ENCODE measurements around the gene FAM111B.
"Not testable (repeated sequence)": the region's sequence is repeated elsewhere in the genome, so short reads cannot be mapped to it uniquely, and the experiment has no call there.

The FAM111B gene

DNA sequence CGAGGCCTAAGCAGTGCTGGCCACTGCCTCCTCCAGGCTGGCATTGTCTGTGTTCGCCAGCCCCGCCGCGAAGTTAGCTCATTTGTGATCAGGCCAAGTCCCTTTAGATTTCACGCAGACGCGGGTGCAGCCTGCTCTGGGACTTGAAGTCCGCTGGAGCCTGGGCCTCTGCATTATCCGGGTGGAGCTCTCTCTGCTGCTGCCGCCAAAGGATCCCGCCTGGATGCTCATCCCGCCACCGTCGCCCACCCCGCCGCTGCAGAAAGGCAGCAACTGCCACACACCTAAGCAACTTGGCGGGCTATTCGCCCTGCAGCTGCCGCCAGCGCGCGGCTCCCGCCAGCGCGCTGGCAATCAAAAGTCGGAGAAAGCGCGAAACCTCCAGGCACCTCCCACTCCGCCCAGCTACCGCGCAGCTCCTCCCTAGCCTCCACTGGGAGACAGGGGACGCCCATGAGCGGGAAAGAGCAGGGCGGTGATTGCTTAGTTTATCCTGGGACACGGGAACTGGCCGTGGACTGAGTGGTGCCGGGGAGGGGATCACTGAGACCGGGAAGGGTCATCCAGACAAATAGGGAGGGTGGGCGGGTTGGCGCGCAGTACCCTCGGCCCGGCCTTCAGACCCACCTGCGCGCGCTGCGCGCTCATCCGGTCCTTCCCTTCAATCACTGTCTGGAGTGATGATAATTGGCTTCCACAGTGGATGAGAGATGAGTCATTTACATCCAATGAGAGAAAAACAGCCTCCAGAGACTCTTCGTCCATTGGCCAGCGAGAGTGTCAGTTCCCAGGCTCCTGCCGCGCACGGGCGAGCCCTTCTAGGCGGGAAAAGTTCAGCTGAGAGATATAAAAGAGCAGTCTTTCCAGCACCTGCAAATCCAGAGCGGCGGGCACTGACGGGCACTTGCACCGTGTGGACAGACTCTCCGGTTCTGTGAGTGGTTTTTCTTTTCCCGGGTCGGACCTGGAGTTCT lies at the start of gene FAM111B:
Gene FAM111B (plus strand): TSS at position 875 of the 974 bp plus-strand sequence. CDS start 2,389 bp downstream, outside the sequence.
- peak; percentile 98 for DNase-seq

DNA sequence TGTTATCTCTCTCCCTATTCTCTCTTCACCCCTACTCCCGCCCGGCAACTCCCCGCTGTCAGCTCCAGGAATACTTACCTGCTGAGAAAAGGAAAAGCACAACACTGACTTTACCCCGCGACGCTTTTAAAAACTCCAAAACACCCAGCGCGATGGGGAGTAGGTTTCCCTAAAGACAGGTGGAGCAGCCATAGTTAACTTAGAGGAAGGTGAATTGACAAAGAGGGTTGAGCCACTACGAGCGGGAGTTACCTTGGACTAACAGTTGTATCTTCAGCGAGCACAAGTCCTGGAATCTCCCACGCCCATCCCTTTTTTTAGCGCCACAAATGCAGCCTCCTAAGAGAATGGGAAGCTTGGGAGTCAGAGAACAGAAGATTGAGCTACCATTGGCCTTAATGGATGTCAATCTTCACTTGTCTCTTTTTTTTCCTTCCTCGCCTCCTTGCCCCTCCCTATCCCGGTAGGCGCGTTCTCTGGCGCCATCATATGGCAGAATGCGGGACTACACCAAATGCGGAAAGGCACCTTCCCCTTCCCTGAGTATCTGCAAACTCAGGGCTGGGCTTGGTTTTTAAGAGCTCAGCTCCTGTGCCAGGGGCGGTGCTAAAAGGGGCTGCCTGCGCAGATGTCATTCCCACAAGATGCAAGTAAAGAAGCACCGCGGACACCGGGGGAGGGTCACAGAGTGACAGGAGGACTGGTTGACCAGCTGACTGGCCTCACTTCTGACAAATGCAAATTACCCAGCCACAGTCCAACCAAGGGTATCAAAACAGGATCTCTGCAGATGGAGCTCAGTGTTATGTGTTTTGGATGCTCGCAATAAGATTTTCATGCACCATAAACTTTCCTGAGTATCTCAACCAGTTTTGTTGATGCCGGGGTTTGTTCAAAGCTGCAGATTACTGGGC lies 48.7 kb upstream of the FAM111B start:
- DNase-seq = peak; percentile 87

GRCh38 chr11:59060096-59060495 lies 46.9 kb upstream of the FAM111B start:
- not testable (repeated sequence) for DNase-seq

GRCh38 chr11:59062602-59063529 lies 44.2 kb upstream of the FAM111B start:
- DNase-seq = no peak

DNA sequence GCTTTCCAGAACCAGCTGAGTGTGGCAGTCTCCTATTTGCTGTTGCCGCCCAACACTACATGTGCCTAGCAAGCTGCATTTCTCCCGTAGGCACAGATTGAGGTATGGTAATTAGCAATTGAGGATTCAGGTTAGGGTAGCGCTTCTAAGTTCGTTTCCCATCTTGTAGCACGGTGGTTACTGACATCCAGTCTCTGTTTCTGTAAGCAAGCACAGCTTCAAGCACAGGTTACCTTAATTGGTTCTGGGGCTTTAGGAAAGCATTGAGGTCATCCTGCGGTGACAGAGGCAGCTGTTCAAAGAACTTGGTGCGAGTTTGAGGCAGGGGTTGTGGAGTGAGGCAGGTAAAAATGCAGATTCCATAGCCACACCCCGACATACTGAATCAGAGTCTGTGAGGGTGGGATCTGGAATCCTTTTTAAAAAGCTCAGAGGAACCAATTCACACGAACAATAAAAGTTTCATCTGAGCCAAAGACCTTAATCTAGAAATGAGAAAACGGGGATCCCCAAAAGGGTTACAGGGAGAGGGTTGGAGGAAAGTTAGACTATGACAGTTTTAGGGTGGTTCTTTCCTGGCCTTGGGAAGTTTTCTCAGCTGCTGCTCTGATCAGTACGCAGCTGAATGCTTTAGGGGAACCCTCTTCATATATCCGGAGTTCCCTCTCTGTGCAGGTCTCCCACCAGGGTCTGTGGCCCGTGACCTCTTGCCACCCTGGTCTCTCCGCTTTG lies 42.9 kb upstream of the FAM111B start:
- not testable (repeated sequence) for DNase-seq

- no peak for DNase-seq
These were observed 38.0 kb upstream of the FAM111B start for GRCh38 chr11:59069087-59069486.

DNA sequence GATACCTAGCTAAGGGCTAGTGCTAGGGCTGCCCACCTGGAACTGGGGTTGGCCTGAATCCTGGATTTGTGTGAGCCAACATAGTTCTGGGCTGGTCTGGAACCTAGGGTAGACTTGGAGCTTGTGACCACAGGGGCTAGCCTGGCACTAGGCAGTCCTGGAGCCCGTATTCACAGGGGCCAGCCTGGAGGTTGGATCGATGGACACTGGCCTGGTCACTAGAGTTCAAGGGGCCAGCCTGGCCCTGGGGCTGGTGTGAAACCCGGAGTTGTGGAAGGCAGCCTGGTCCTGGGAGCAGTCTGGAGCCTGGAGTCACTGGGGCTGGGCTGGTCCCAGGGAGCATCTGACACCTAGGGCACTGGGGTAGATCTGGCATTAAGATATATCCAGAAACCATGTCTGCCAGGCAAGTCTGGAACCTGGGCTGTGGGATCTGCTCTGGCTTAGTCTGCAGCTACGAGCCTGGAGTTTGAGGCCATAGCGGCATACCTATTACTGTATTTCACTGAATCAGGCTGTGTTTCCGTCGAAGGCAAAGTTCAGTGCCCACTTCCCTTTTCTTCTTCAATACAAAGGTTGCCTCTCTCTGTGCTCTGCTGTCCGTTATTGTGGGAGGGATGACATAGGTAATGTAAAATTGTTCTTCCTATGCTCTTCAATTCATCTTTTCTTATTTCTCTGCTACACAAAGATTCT lies 30.0 kb upstream of the FAM111B start:
- DNase-seq = no peak

DNA sequence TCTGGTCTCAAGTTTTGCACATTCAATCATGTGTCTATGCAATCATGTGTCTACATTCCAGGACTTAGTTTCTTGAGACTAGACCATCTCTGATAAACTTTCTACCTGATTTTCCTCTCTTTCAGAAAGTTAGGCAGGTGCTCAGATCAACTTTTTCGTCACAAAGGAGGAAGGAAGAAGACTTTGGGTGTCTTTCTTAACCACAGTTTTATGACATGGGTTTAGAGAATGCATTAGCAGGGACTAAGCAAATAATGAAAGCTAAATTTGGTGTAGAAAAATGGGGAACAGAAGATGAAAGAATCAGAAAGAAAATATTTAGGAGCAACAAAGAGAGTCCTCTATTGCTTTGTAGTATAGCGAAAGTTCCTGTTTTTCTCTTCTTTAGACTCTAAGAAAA lies 28.6 kb upstream of the FAM111B start:
- no peak for DNase-seq

DNA sequence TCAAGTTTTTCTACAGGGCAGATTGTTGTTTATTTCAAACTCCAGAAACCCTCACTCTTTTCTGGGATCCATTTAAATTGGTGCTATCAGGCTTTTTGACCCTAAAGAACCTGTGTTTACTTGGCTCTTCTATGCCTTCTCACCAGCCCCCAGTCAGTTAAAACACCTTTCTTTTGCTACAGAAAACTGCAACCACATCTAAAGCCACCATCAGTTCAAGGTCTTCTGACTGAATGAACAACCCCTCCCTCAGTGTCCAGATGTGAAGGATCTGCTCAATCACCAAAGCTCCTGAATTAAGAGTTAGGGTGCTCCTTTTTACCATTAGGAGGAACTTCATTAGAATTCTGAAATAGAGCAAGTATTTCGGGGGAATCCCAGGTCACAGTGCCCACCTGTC lies 28.0 kb upstream of the FAM111B start:
- no peak for DNase-seq

DNA sequence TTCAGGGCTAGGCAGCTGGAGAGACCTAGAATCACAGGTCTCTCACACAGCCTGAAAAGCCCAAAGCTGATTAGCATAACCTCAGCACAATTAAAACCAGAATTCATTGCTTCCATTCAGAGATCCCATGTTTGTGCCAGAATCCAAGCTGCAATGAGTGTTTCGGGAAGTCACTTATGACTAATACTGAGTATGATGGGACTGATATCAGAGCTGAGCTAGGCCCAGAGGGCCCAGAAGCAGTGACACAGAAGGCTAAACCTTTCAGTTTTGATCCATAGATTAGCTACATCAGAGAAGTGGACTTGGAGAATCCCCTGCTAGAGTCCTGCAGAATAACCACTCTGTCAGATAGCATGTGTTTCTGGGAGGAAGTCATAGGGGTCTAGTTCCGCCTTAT lies 26.6 kb upstream of the FAM111B start:
- not testable (repeated sequence) for DNase-seq

- not testable (repeated sequence) for DNase-seq
These were observed 25.5 kb upstream of the FAM111B start for GRCh38 chr11:59081430-59082020.

- not testable (repeated sequence) for DNase-seq
These were observed 21.0 kb upstream of the FAM111B start, which contains the start of gene GLYATL1B for GRCh38 chr11:59086007-59086406. Gene GLYATL1B, plus strand, starts transcription at chr11:59086307. Its CDS starts 0 bp downstream, at chr11:59086307.

DNA sequence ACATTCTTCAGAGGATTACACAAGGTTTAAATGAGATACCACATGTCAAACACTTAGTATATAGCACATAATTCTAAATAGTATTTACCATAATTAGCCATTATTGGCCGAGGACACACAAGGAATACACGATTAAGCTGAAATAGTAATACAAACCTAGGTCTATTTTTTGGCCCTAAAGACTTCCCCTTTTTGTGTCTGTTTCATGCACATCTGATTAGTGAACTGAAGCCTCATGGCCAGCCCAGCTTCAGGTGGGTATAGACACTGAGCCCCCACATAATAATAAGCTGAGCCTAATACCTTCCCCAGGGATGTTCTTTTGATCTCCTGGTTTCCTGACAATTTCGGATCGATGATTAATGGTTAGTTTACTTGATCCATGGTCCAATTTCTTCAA lies 18.9 kb upstream of the FAM111B start:
- no peak for DNase-seq

GRCh38 chr11:59093576-59093975 lies 13.5 kb upstream of the FAM111B start:
- not testable (repeated sequence) for DNase-seq

DNA sequence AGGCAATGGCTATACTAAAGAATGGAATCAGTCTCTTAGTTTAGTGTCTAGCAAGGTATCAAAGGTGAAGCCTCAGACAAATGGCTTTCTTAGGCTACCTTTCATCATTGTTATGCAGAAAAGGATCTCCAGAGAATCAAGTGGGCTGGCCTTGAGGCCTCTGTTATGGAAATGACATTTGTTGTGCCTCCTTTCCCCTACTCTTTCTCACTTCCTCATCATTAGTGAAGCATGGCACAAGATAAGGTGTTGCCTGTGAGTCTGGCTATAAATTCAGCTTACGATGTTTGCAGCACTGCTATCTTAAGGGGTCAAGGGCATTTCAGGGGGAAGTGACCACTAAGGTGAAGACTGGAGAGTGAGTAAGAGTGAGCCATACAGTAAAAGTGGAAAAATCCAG lies 11.8 kb upstream of the FAM111B start:
- not testable (repeated sequence) for DNase-seq

- not testable (repeated sequence) for DNase-seq
These were observed 11.0 kb upstream of the FAM111B start for GRCh38 chr11:59095972-59096575.

DNA sequence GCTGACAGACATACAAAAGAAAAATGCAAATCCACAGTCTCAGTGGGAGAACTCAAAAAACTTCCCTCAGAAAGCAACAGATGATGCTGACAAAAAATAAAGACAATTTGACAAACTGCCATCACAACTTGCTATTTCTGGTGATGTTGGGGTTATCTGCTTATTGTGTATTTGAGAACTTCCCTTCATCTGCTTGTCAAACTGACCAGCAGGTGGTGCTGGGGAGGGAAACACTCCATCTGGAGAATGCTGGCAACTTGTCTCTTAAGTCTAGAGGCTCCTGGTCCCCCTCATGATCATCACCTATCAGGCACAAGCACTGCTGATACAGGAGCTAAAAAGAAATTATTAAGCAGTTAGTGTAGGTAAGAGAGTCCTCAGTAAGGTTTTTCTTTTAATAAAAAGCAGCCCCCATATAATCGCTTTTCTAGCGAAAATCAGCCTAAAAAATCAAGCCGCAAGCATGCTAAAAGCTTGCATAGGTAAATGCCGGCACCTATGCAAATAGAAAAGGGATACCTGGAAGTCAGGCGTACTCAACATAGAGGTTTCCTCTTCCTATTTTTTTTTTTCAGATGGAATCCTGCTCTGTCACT lies 9.8 kb upstream of the FAM111B start:
- DNase-seq = no peak

DNA sequence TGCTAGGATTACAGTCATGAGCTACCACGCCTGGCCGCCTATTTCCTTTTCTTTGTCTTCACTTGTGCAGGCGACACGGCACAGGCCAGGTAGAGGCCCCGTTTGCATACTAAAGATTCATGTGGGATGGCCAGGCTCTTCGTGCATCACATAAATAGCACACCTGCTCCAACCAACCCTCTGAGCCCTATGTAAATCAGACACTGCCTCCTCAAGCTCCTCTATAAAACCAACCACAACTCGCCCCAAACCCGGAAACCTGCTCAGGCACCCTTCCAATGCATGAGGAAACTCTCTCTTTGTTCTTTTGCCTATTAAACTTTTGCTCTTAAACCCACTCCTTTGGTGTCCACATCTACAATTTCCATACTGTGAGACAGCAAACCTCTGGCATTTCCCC lies 9.1 kb upstream of the FAM111B start:
- peak; percentile 71 for DNase-seq

DNA sequence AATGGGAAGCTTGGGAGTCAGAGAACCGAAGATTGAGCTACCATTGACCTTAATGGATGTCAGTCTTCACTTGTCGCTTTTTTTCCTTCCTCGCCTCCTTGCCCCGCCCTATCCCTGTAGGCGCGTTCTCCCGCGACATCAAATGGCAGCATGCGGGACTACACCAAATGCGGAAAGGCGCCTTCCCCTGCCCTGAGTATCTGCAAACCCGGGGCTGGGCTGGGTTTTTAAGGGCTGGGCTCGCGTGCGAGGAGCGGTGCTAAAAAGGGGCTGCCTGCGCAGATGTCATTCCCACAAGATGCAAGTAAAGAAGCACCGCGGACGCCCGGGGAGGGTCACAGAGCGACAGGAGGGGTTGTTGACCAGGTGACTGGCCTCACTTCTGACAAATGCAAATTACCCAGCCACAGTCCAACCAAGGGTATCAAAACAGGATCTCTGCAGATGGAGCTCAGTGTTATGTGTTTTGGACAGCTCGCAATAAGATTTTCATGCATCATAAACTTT lies 4.7 kb upstream of the FAM111B start:
- DNase-seq = peak; percentile 61
